Smooth muscle cell (in vitro differentiated cells): Measurements from ENCODE around the gene EIF1AX. TPM values are rescaled to one million over a fixed set of nuclear protein-coding genes. Genes with fewer than 3 reads are reported as not detected.

Source experiments
- DNase-seq: peaks from one replicate; lab custom pipeline; 2025; ENCODE audit not compliant: unreplicated experiment; lab: John Stamatoyannopoulos, UW
- H2AFZ ChIP-seq: fragments of 200-600 bp; sonication (generic); 2 replicates; pipeline ENCODE4 v1.6.0; 2016; ENCODE audit warnings: antibody characterized with exemption, low read depth, mild to moderate bottlenecking
- H3F3A ChIP-seq: fragments of 200-600 bp; sonication (generic); 2 replicates; pipeline ENCODE4 v1.6.0; 2017; ENCODE audit warnings: antibody characterized with exemption, low read depth
- H3K27ac ChIP-seq: fragments of 200-600 bp; sonication (generic); 2 replicates; pipeline ENCODE4 v1.5.1; 2016; ENCODE audit warnings: low read depth, mild to moderate bottlenecking
- H3K27me3 ChIP-seq: fragments of 200-600 bp; sonication (generic); 2 replicates; pipeline ENCODE4 v1.6.1; 2016; ENCODE audit warnings: low read depth, mild to moderate bottlenecking
- H3K36me3 ChIP-seq: fragments of 200-600 bp; sonication (generic); 2 replicates; pipeline ENCODE4 v1.5.1; 2016; ENCODE audit warnings: low read depth
- H3K4me1 ChIP-seq: fragments of 200-600 bp; sonication (generic); 2 replicates; pipeline ENCODE4 v1.5.1; 2016; ENCODE audit warnings: low read depth
- H3K4me2 ChIP-seq: fragments of 200-600 bp; sonication (generic); 2 replicates; pipeline ENCODE4 v1.6.0; 2016; ENCODE audit warnings: mild to moderate bottlenecking
- H3K4me3 ChIP-seq: fragments of 200-600 bp; sonication (generic); 2 replicates; pipeline ENCODE4 v1.5.1; 2016; ENCODE audit warnings: mild to moderate bottlenecking
- H3K79me2 ChIP-seq: fragments of 200-600 bp; sonication (generic); 2 replicates; pipeline ENCODE4 v1.6.0; 2016; ENCODE audit warnings: low read depth, mild to moderate bottlenecking
- H3K9ac ChIP-seq: fragments of 200-600 bp; sonication (generic); 2 replicates; pipeline ENCODE4 v1.6.0; 2016; ENCODE audit warnings: low read depth
- H3K9me3 ChIP-seq: fragments of 200-600 bp; sonication (generic); replicated peaks from 2 replicates; pipeline ENCODE4 v1.5.1; 2016; ENCODE audit warnings: low read depth
- H4K20me1 ChIP-seq: fragments of 200-600 bp; sonication (generic); 2 replicates; pipeline ENCODE4 v1.6.0; 2016; ENCODE audit warnings: low read depth
- WGBS: methylation state at CpG from one replicate; pipeline ENCODE4 v1.1.7; 2016; ENCODE audit warnings: low lambda C conversion rate; 5-methylcytosine and 5-hydroxymethylcytosine counted together
- polyA plus RNA-seq: library from polyadenylated mRNA; unstranded; fragments of >200 nt; fragmentation: Nextera tagmentation; extraction: Ambion mirVana; gene quantifications from 2 replicates; pipeline ENCODE4 v1.2.1, GENCODE V29; 2016
- total RNA-seq: library from RNA; depleted of rRNA; stranded (reverse); fragments of >200 nt; gene quantifications from 2 replicates; pipeline ENCODE4 v1.2.3, GENCODE V29; 2014
- TF ChIP-seq, protein P1 (sequence below): fragments of 200-600 bp; sonication (generic); IDR thresholded peaks from 2 replicates; pipeline ENCODE4 v1.5.1; 2017; ENCODE audit warnings: borderline replicate concordance, mild to moderate bottlenecking, antibody characterized with exemption; ENCODE audit not compliant: insufficient read depth, poor library complexity, severe bottlenecking

The EIF1AX gene
- total and polyA plus RNA-seq, 2 experiments from 2014 or later: 37.2 to 40.3 TPM

DNA sequence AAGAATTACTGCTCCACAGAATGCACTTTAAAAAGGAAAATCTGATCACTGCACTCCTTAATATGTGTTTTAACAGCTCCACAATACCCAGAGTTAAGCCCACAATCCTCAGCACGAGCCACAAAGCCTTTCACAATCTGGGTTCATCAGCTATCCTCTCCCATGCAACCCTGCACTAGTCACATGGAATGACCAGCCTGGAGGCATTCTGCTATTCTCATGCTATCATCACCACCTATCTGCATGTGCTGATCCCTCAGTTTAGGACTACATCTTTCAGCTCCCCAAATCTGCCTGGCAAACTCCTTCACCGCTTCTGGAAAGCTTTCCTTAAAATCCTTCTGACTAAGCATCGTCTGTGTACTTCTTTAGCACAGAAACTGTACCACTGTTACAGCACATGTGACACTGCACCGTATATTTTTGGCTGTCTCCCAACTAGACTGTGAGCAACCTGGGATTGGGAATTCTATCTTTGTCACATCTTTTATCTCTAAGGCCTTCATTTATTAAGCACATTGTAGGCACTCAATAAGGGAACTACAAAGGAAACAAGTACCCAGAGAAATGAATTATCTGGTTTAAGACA lies 18.3 kb upstream of the EIF1AX start:
- H3K79me2 ChIP-seq: no peaks in the 10 kb centered on the region
- H3K27me3 ChIP-seq: no peaks in the 10 kb centered on the region
- 72% methylated on average over 4 of the region's 4 CpGs for WGBS
- DNase-seq: no peak
- H3K4me2 ChIP-seq: no peak overlapping the region
- TF ChIP-seq, protein P1, sequence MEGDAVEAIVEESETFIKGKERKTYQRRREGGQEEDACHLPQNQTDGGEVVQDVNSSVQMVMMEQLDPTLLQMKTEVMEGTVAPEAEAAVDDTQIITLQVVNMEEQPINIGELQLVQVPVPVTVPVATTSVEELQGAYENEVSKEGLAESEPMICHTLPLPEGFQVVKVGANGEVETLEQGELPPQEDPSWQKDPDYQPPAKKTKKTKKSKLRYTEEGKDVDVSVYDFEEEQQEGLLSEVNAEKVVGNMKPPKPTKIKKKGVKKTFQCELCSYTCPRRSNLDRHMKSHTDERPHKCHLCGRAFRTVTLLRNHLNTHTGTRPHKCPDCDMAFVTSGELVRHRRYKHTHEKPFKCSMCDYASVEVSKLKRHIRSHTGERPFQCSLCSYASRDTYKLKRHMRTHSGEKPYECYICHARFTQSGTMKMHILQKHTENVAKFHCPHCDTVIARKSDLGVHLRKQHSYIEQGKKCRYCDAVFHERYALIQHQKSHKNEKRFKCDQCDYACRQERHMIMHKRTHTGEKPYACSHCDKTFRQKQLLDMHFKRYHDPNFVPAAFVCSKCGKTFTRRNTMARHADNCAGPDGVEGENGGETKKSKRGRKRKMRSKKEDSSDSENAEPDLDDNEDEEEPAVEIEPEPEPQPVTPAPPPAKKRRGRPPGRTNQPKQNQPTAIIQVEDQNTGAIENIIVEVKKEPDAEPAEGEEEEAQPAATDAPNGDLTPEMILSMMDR: no peak
- no peaks in the 10 kb centered on the region for H3K4me1 ChIP-seq
- no peak overlapping the region for H3K27ac ChIP-seq
- H3K9me3 ChIP-seq: no peaks in the 10 kb centered on the region
- no peaks in the 10 kb centered on the region for H4K20me1 ChIP-seq
- no peak overlapping the region for H3K4me3 ChIP-seq
- H3F3A ChIP-seq: no peaks in the 10 kb centered on the region
- no peak overlapping the region for H2AFZ ChIP-seq
- H3K9ac ChIP-seq: no peak overlapping the region
- peaks cover 1% of the 10 kb centered on the region for H3K36me3 ChIP-seq

DNA sequence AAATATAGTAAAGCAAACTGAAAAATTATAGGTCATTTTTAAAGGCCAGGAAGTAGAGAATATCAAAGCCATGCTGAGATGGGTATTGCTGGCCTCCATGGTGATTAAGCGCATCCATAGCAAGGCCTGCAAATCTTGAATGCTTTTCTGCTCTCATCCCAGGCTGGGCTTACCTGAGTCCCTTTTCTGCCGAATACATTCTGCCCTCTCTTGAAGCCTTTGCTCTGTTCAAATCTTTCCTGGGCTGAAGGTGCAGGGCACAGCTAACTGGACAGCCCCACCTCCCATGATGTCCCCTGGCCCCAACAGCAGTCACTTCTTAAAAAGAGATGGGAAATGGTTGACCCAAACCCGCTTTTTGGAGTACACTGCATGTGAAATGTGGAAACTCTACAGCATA lies 10.1 kb upstream of the EIF1AX start:
- Histone ChIP-seq H3K9me3 (peaks cover 6% of the 10 kb centered on the region), H3K36me3 (peaks cover 7% of the 10 kb centered on the region), H3K9ac (no peak overlapping the region), H3K79me2 (no peaks in the 10 kb centered on the region), H3K4me1 (no peaks in the 10 kb centered on the region), H4K20me1 (no peaks in the 10 kb centered on the region), H3K4me2 (no peak overlapping the region), H3F3A (no peaks in the 10 kb centered on the region), H3K27ac (no peak overlapping the region), H3K27me3 (no peaks in the 10 kb centered on the region), H2AFZ (no peak overlapping the region), H3K4me3 (no peak overlapping the region)
- DNase-seq: no peak
- WGBS: 87% methylated on average over 3 of the region's 3 CpGs
- TF ChIP-seq, protein P1: no peak

DNA sequence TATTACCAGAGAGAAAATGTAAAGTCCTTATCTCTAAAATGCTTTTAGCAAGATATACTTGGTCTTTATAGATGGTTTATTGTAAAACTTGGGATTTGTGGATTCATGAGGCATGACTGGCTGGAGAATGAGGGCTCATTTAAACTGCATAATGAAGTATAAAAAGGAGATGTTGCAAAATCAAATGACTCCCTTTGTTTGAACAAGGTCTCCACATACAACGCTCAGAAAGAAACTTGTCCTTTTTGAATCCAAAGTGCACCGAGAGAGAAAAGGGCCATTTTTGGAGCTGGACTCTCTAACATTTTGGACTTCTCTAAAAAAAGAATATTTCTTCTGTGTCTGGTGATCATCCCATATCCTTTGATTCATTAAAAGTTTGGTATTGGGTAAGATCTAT lies 7.7 kb upstream of the EIF1AX start:
- Histone ChIP-seq H3K4me2 (no peak overlapping the region), H3K79me2 (no peaks in the 10 kb centered on the region), H4K20me1 (no peaks in the 10 kb centered on the region), H3K36me3 (peaks cover under 1% of the 10 kb centered on the region), H3K27ac (no peak overlapping the region), H3K27me3 (no peaks in the 10 kb centered on the region), H3K4me3 (no peak overlapping the region), H3F3A (no peaks in the 10 kb centered on the region), H3K9me3 (peaks cover 6% of the 10 kb centered on the region), H2AFZ (no peak overlapping the region), H3K4me1 (no peaks in the 10 kb centered on the region), H3K9ac (no peak overlapping the region)
- no peak for DNase-seq
- TF ChIP-seq, protein P1: no peak
- 86% methylated on average over 2 of the region's 2 CpGs for WGBS

DNA sequence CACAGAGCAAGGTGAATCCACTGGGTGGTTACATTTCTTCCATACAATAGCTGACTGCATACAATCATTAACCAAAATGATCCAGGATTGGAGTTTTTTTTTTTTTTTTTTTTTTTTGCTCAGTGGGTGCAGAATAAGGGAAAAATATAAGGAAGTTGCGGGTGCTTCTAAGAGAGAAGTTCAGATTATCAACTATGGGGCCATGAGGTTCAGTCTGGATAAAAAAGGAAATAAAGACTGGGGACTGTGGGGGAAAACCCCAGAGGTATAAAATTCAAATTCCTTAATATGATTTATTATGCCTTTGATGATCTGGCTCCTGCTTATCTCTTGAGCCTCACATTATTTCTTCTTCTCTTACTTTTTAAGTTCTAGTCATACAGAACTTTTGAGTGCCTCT lies 5.9 kb upstream of the EIF1AX start:
- no peak overlapping the region for H3K9ac ChIP-seq
- H3K79me2 ChIP-seq: no peaks in the 10 kb centered on the region
- no peak overlapping the region for H3K27ac ChIP-seq
- H4K20me1 ChIP-seq: no peaks in the 10 kb centered on the region
- H3K9me3 ChIP-seq: peaks cover 6% of the 10 kb centered on the region
- no peaks in the 10 kb centered on the region for H3K36me3 ChIP-seq
- H3K4me1 ChIP-seq: no peaks in the 10 kb centered on the region
- DNase-seq: no peak
- TF ChIP-seq, protein P1: no peak
- H3K27me3 ChIP-seq: no peaks in the 10 kb centered on the region
- no peaks in the 10 kb centered on the region for H3F3A ChIP-seq
- no peak overlapping the region for H3K4me2 ChIP-seq
- 70% methylated on average over 1 of the region's 1 CpG for WGBS
- H3K4me3 ChIP-seq: no peak overlapping the region
- H2AFZ ChIP-seq: no peak overlapping the region
